ENCODE results near the gene BACE1-AS. TPM values are rescaled to one million over a fixed set of nuclear protein-coding genes. Genes with fewer than 3 reads are reported as not detected.
"Not testable (repeated sequence)": the region's sequence is repeated elsewhere in the genome, so short reads cannot be mapped to it uniquely, and the experiment has no call there.

The BACE1-AS gene
- total RNA-seq, 4 donors from 2014 or later: 0.88 to 39.7 (median 12.0) TPM

- Histone ChIP-seq H3K36me3 (no peaks in the 10 kb centered on the region), H3K9me3 (no peaks in the 10 kb centered on the region), H3K27ac (no peak overlapping the region), H3K4me1 (no peaks in the 10 kb centered on the region), H3K4me3 (no peak overlapping the region), H3K27me3 (no peaks in the 10 kb centered on the region)
- no peak for DNase-seq
- TF ChIP-seq POLR2A (IDR thresholded peaks at IDR 0.05): no peak
- TF ChIP-seq, protein P1, sequence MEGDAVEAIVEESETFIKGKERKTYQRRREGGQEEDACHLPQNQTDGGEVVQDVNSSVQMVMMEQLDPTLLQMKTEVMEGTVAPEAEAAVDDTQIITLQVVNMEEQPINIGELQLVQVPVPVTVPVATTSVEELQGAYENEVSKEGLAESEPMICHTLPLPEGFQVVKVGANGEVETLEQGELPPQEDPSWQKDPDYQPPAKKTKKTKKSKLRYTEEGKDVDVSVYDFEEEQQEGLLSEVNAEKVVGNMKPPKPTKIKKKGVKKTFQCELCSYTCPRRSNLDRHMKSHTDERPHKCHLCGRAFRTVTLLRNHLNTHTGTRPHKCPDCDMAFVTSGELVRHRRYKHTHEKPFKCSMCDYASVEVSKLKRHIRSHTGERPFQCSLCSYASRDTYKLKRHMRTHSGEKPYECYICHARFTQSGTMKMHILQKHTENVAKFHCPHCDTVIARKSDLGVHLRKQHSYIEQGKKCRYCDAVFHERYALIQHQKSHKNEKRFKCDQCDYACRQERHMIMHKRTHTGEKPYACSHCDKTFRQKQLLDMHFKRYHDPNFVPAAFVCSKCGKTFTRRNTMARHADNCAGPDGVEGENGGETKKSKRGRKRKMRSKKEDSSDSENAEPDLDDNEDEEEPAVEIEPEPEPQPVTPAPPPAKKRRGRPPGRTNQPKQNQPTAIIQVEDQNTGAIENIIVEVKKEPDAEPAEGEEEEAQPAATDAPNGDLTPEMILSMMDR (IDR thresholded peaks at IDR 0.05): no peak
- intact Hi-C loops (cut with DNase I; ENCODE audit: low total_unique reads): no loop called here
Observed at GRCh38 chr11:117255966-117256365, 35.2 kb upstream of the BACE1-AS start.

DNA sequence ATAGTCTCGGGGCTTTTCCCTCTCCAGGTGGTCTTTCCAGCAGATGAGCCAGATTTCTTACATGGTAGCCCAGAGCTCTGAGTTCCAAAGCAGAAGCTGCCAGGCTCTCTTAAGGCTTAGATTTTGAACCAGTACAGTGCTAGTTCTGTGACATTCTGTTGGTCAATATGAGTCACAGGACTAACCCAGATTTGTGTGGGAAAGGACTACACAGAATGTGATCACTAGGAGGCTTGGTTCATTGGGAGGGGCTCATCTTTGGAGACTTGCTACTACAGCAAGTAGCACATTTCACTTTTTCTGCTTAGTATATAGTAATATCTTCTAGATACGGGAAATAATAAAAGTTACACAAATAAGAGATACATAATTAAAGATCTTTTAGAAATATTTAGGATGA is 34.6 kb upstream of the BACE1-AS start:
- no peaks in the 10 kb centered on the region for H3K4me1 ChIP-seq
- H3K27ac ChIP-seq: no peak overlapping the region
- no peaks in the 10 kb centered on the region for H3K27me3 ChIP-seq
- TF ChIP-seq POLR2A (IDR thresholded peaks at IDR 0.05): no peak
- TF ChIP-seq, protein P1 (IDR thresholded peaks at IDR 0.05): no peak
- no peaks in the 10 kb centered on the region for H3K9me3 ChIP-seq
- intact Hi-C loops (cut with DNase I; ENCODE audit: low total_unique reads): no loop called here
- DNase-seq: no peak
- H3K36me3 ChIP-seq: no peaks in the 10 kb centered on the region
- H3K4me3 ChIP-seq: no peak overlapping the region

DNA sequence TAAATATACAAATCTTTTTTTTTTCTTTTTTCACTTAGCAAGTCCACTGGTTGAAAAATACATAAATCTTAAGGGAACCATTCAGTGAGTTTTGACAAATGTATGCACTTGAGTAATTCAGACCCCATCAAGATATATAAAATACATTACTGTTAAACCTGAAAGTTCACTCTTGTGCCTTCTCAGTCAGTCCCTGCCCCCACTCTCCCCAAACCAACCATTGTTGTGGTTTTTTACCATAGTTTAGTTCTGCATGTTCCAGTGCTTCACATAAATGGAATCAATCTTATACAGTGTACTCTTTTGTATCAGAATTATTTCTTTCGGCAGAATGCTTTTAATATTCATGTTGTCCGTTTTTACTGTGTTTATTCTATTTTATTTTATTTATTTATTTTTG is 32.6 kb upstream of the BACE1-AS start:
- no peaks in the 10 kb centered on the region for H3K36me3 ChIP-seq
- intact Hi-C loops (cut with DNase I; ENCODE audit: low total_unique reads): no loop called here
- H3K4me1 ChIP-seq: no peaks in the 10 kb centered on the region
- TF ChIP-seq, protein P1 (IDR thresholded peaks at IDR 0.05): no peak
- no peak for TF ChIP-seq POLR2A (IDR thresholded peaks at IDR 0.05)
- no peaks in the 10 kb centered on the region for H3K27me3 ChIP-seq
- no peak for DNase-seq
- H3K4me3 ChIP-seq: no peak overlapping the region
- no peak overlapping the region for H3K27ac ChIP-seq
- no peaks in the 10 kb centered on the region for H3K9me3 ChIP-seq

- no peak for DNase-seq
- Histone ChIP-seq H3K27me3 (no peaks in the 10 kb centered on the region), H3K27ac (no peak overlapping the region), H3K9me3 (no peaks in the 10 kb centered on the region), H3K4me1 (no peaks in the 10 kb centered on the region), H3K4me3 (no peak overlapping the region), H3K36me3 (no peaks in the 10 kb centered on the region)
- no peak for TF ChIP-seq POLR2A (IDR thresholded peaks at IDR 0.05)
- TF ChIP-seq, protein P1 (IDR thresholded peaks at IDR 0.05): no peak
- intact Hi-C loops (cut with DNase I; ENCODE audit: low total_unique reads): no loop called here
Observed at GRCh38 chr11:117259417-117259816, 31.7 kb upstream of the BACE1-AS start.

- intact Hi-C loops (cut with DNase I; ENCODE audit: low total_unique reads); H3K9me3 ChIP-seq; H3K4me1 ChIP-seq; H3K27ac ChIP-seq; H3K27me3 ChIP-seq; DNase-seq; H3K36me3 ChIP-seq; H3K4me3 ChIP-seq: not testable (repeated sequence)
Observed at GRCh38 chr11:117264624-117265323, 26.4 kb upstream of the BACE1-AS start.

DNA sequence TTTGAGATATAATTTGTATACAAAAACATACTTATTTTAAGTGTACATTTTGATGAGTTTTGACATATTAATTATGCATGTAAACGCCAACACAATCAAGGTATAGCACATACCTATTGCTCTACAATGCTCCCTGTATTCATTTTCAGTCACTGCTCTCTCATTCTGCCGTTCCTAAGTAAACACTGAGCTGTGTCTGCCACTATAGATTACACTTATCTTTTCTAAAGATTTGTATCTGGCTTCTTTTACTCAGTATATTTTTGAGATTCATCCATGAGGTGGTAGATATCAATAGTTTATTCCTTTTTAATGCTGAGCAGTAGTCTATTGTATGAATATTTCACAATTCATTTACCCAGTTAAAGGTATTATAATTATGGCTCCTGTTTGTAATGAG is 25.4 kb upstream of the BACE1-AS start:
- intact Hi-C loops (cut with DNase I; ENCODE audit: low total_unique reads): no loop called here
- Histone ChIP-seq H3K36me3 (no peaks in the 10 kb centered on the region), H3K4me3 (no peak overlapping the region), H3K9me3 (no peaks in the 10 kb centered on the region), H3K4me1 (no peaks in the 10 kb centered on the region), H3K27me3 (no peaks in the 10 kb centered on the region), H3K27ac (no peak overlapping the region)
- no peak for DNase-seq
- TF ChIP-seq POLR2A (IDR thresholded peaks at IDR 0.05): no peak
- TF ChIP-seq, protein P1 (IDR thresholded peaks at IDR 0.05): no peak

All from uterus (tissue), 4 donors.